Measurements from ENCODE around the gene F12.

- TF ChIP-seq GATA3 (IDR thresholded peaks at IDR 0.05; ENCODE audit: low read depth, low read length) (no peak), GATA2 (IDR thresholded peaks at IDR 0.05; ENCODE audit: low read depth, low read length) (no peak)
These were observed 20.8 kb downstream of the F12 start for GRCh38 chr5:177388521-177389052.
